ENCODE results near the gene EYS.

GRCh38 chr6:63750400-63750799 is 1956.6 kb downstream of the EYS start:
- TF ChIP-seq POLR2A (IDR thresholded peaks at IDR 0.05) (no peak), CTCF (IDR thresholded peaks at IDR 0.05) (no peak), POLR2AphosphoS5 (IDR thresholded peaks at IDR 0.05) (no peak)

Data from breast epithelium (tissue), 3 donors.